Metanephros (tissue), 1 donor: ENCODE measurements around the gene CHST15. TPM values are rescaled to one million over a fixed set of nuclear protein-coding genes. Genes with fewer than 3 reads are reported as not detected.

Experiments
- total RNA-seq: library from RNA; depleted of rRNA; stranded (reverse); fragments of >200 nt; gene quantifications from one replicate; pipeline ENCODE4 v1.2.3, GENCODE V29; 2014

The CHST15 gene
- 30.2 TPM for total RNA-seq

GRCh38 chr10:124092860-124093773 lies at the start of gene CHST15:
Gene CHST15 (minus strand): TSS chr10:124093598. CDS start chr10:124046212, 47,386 bp downstream.

Other genes starting within 250 kb of the CHST15 start
- 9.5 TPM for gene CPXM2, start 201.8 kb downstream of the CHST15 start, total RNA-seq